GM21447 (cell line): Measurements from ENCODE around the gene MALRD1.

Experiments
- ATAC-seq: cut with Tn5 transposase; IDR thresholded peaks from one replicate; pipeline ENCODE4 v1.9.1; 2021; ENCODE audit not compliant: unreplicated experiment

The MALRD1 gene

GRCh38 chr10:19107406-19107805 lies 58.8 kb downstream of the MALRD1 start:
- no peak for ATAC-seq

GRCh38 chr10:19111501-19112267 lies 63.1 kb downstream of the MALRD1 start:
- ATAC-seq = no peak

GRCh38 chr10:19117438-19117837 lies 68.8 kb downstream of the MALRD1 start:
- ATAC-seq = no peak

GRCh38 chr10:19119191-19119590 lies 70.6 kb downstream of the MALRD1 start:
- no peak for ATAC-seq

GRCh38 chr10:19120381-19120908 lies 71.8 kb downstream of the MALRD1 start:
- no peak for ATAC-seq

- ATAC-seq = no peak
These were observed 85.4 kb downstream of the MALRD1 start for GRCh38 chr10:19133992-19134391.

- ATAC-seq = no peak
These were observed 94.4 kb downstream of the MALRD1 start for GRCh38 chr10:19142967-19143366.

GRCh38 chr10:19144206-19144605 lies 95.6 kb downstream of the MALRD1 start:
- no peak for ATAC-seq

GRCh38 chr10:19154375-19154774 lies 105.8 kb downstream of the MALRD1 start:
- ATAC-seq = no peak

GRCh38 chr10:19158358-19158757 lies 109.8 kb downstream of the MALRD1 start:
- no peak for ATAC-seq

- ATAC-seq = no peak
These were observed 110.3 kb downstream of the MALRD1 start for GRCh38 chr10:19158870-19159269.

- ATAC-seq = no peak
These were observed 115.9 kb downstream of the MALRD1 start for GRCh38 chr10:19164461-19164860.

- no peak for ATAC-seq
These were observed 120.0 kb downstream of the MALRD1 start for GRCh38 chr10:19168584-19168983.

- no peak for ATAC-seq
These were observed 120.4 kb downstream of the MALRD1 start for GRCh38 chr10:19169041-19169440.

- ATAC-seq = no peak
These were observed 121.1 kb downstream of the MALRD1 start for GRCh38 chr10:19169684-19170083.

GRCh38 chr10:19178675-19179074 lies 130.1 kb downstream of the MALRD1 start:
- ATAC-seq = no peak

- ATAC-seq = no peak
These were observed 136.3 kb downstream of the MALRD1 start for GRCh38 chr10:19184891-19185290.

GRCh38 chr10:19194866-19195265 lies 146.3 kb downstream of the MALRD1 start:
- no peak for ATAC-seq

GRCh38 chr10:19195698-19196097 lies 147.1 kb downstream of the MALRD1 start:
- ATAC-seq = no peak

GRCh38 chr10:19200211-19200610 lies 151.6 kb downstream of the MALRD1 start:
- ATAC-seq = no peak

GRCh38 chr10:19204246-19204917 lies 155.8 kb downstream of the MALRD1 start:
- no peak for ATAC-seq

GRCh38 chr10:19209319-19209718 lies 160.7 kb downstream of the MALRD1 start:
- no peak for ATAC-seq
